NCI-H2227 treated with DMSO at 0.1 percent for 48 hours (cell line): ENCODE data around the gene NFATC3.
"Not testable (repeated sequence)": the region's sequence is repeated elsewhere in the genome, so short reads cannot be mapped to it uniquely, and the experiment has no call there.

Experiments used
- DNase-seq: peaks from one replicate; lab custom pipeline; 2025; lab: John Stamatoyannopoulos, UW

The NFATC3 gene

DNA sequence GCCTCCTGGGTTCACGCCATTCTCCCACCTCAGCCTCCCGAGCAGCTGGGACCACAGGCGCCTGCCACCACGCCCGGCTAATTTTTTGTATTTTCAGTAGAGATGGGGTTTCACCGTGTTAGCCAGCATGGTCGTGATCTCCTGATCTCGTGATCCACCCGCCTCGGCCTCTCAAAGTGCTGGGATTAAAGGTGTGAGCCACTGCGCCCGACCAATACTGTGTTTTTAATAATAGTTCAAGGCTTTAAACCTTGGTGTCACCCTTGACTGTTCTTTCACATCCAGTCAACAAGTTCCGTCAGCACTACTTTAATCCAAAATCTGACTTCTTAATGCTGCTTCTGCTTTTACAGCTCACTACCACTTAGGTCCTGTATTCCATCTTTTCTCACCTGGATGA lies 33.8 kb downstream of the NFATC3 start:
- not testable (repeated sequence) for DNase-seq

DNA sequence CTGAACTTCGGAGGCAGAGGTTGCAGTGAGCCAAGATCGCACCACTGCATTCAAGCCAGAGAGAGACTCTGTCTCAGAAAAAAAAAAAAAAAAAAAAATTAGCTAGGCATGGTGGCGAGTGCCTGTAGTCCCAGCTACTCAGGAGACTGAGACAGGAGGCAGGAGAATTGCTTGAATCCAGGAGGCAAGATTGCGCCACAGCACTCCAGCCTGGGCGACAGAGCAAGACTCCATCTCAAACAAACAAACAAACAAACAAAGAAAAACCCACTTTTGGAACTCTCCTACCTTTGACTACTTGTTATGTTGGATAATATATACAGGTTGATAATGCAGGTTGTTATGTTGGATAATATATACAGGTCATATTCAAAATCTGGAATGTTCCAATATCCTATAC lies 35.3 kb downstream of the NFATC3 start:
- not testable (repeated sequence) for DNase-seq

DNA sequence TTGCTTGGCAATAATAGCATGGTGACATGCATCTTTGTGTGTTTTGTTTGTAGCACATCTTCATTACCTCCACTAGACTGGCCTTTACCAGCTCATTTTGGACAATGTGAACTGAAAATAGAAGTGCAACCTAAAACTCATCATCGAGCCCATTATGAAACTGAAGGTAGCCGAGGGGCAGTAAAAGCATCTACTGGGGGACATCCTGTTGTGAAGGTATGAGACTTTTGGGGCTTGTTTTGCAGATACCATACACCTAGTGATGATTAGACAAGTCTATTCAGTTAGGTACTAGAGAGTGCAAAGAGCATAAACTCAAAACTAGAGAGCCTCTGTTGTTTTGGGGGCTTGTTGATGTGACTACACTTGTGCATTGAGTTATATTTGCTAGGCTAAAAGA lies 41.2 kb downstream of the NFATC3 start:
- no peak for DNase-seq

DNA sequence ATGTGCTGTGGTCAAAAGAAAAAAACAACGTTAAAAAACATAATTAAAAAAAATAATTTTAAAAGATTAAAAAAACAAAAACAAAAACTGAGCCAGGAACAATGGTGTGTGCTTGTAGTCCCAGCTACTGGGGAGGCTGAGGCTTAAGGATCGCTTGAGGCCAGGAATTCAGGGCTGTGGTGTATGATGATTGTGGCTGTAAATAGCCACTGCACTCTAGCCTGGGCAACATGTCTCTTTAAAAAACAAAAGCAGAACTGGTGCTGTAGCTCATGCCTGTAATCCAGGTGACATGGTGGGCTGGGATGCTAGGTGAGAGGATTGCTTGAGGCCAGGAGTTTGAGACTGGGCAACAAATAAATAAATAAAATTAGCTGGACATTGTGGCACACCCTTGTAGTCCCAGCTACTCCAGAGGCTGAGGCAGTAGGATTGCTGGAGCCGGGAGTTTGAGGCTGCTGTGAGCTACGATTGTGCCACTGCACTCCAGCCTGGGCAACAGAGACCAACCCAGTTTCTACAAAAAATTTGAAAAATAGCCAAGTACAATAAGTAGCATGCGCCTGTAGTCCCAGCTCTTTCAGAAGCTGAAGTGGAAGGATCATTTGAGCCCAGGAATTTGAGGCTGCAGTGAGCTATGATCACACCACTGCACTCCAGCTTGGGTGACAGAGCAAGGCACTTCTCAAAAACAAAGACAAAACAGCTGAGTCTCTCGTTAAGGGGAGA lies 43.6 kb downstream of the NFATC3 start:
- no peak for DNase-seq

DNA sequence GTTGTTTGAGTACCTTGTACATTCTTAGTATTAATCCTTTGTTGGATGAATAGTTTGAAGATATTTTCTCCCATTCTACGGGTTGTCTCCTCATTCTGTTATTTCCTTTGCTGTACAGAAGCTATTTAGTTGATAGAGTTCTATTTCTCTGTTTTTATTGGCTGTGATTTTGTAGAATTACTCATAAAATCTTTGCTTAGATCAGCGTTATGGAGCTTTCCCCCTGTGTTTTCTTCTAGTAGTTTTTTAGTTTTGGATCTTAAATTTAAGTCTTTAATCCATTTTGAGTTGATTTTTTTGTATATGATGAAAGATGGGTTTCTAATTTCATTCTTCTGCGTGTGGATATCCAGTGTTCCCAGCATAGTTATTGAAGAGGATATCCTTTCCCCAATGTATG lies 45.4 kb downstream of the NFATC3 start:
- DNase-seq: no peak

DNA sequence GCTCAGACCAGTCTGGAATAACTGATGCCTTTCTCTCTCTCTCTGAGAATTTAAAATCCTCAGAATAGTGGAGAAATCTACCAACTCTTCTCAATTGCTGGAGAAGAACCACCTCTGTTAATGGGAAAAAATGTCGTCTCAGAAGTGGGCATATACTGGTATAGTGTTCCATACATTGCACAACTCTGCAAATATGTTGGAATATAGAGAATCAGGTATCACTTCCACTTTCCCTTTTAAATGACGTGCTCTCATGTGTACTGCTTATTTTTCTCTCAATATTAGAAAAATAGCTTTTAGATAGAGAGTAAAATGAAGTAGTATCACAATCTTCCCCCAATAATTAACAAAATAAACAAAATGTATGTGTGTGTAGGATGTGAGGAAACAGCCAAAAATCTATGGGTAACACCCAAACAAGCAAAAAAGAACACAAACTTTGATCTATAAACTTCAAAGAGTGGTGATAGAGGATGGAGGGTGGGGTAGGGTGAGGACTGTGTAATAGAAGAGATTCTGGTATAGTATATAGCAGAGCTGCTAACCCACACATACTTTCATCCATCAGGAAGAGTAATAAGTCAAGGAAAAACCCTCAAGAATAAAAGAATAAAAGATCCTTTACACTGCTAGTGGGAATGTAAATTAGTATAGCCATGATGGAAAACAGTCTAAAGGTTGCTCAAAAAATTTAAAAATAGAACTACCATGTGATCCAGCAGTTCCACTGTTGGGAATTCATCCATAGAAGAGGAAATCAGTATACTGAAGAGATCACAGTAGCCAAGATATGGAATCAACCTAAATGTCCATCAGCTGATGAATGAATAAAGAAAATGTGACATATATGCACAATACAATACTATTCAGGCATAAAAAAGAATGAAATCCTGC lies 46.9 kb downstream of the NFATC3 start:
- DNase-seq: no peak

DNA sequence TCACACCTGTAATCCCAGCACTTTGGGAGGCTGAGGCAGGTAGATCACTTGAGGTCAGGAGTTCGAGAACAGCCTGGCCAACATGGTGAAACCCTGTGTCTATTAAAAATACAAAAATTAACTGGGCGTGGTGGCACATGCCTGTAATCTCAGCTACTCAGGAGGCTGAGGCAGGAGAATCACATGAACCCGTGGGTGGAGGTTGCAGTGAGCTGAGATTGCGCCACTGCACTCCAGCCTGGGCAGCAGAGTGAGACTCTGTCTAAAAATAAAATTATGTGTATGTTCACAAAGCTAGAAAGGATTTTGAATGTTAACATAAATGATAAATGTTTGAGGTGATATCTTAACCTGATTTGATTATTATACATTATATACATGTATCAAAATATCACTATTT lies 47.8 kb downstream of the NFATC3 start:
- not testable (repeated sequence) for DNase-seq

DNA sequence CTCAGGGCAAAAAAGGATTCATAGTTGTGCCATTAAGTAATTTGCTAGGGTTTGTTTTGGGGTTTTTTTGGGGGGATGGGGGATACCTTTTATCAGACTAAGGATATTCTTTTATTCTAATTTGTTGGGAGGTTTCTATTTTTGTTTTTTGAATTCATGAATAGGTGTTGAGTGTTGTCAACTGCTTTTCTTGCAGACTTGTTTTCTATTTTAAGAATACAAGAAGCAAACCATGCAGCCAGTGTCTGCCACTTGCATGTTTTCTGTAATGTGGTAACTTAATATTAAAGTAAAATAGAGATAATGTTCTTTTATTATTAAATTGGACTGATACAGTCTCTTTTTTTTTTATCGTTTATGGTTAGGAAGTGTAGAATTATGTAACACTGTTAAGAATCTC lies 49.5 kb downstream of the NFATC3 start:
- no peak for DNase-seq

DNA sequence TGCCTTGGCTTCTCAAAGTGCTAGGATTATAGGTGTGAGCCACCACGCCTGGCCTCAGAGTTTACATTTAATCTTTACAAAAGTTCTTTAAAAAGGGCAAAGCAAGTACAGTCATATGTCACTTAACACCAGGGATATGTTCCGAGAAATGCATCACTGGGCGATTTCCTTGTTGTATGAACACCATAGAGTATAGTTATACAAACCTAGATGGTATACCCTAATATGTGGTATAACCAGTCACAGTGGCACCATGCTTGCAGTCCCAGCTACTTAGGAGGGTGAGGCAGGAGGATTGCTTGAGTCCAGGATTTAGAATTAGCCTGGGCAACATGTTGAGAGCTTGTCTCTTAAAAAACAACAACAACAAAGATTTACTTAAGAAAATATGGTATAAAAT lies 51.3 kb downstream of the NFATC3 start:
- DNase-seq: no peak

DNA sequence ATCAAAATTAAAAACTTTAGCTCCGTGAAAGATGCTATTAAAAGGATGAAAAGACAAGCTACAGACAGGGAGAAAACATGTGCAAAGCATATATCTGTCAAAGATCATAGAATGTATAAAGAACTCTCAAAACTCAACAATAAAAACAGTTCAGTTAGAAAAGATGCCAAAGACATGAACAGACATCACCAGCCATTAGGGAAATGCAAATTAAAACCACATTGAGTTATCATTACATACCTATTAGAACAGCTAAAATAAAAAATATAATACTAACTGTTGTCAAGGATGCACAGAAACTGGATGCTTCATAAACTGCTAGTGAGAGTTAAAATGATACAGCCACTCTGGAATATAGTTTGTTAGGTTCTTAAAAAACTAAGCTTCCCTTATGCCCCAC lies 58.8 kb downstream of the NFATC3 start:
- no peak for DNase-seq

DNA sequence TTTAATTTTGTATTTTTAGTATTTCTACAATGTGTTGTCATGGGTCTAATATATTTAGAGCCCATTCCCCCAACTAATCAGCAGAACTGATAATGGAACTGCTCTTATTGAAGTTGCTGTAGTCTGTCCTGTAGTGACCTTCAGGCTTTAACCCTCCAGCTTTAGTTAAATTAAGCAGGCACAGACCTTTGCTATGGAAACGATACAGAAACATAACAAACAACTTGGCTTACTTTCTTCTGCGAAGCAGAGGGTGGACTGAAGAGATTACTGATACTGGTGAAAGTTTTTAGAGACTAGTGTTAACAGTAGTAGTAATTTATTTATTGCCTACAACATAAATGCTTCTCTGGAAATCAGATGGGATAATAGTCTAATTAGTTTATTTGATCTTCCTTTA lies 61.4 kb downstream of the NFATC3 start:
- DNase-seq: no peak

DNA sequence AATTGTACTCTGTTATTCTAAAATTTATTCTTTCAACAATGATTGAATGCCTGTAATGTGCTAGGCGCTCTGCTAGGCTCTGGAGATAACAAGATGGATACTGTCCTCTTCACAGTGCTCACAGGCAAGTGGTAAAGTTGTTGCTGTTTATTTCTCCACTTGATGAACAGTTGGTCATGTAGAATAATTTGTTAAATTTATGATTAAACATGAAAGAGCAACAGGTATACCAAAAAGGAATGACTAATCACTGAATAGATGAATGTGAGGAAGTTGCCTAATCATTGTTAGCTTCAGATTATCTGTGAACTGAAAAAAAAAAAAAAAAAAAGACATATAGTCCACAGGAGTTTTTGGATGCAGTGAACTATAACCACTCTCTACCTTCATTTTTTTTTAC lies 62.3 kb downstream of the NFATC3 start:
- DNase-seq: no peak

DNA sequence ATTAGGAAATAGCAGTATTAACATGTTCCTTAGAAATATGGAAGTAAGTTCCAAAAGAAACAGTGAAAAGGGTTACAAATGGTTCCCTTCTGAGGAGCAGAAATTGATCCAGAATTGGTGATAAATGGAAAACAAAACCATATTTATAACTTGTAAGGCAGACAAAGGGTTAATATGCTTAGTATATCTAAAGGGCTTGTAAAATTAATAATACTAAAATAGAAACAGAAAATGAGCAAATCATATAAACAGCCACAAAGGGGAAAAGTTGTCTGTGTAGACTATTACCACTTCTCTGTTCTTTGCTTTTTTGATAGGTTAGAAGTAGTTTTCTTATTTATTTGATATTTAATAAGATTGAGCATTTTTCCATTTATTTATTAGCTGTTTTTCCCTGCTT lies 64.4 kb downstream of the NFATC3 start:
- no peak for DNase-seq

DNA sequence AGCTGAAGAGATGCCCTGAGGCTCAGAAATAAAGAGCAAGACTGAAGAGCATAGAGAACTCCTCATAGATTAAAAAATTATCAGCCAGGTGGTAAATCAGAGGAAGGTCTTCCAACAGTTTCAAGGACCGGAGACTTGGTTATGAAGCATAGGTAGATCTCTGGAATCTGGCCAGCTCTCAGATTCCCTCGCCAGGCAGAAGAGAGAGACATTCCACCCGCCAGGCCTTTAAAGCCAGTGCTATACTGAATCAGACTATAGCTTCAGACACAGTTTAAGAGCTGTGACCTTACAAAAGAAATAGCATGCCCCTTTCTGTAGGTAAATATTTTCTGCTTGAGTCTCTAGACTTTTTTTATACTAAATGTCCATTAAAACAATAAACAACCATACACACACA lies 70.3 kb downstream of the NFATC3 start:
- no peak for DNase-seq

DNA sequence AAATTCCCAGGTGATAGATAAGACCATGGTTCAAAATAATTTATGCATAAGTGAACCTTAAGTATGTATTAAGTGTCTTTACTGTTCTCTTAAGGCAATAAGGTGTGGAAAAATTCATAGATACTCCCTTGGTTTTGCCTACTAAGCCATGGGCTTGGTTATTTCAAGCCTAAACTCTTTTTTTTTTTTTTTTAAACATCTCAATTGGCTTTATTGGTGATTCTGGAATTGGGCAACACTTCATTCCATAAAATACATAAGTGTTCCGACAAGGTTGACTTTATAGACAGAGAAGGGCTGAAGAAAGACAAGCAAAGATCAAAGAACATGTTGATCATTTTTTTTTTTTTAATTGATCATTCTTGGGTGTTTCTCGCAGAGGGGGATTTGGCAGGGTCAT lies 77.2 kb downstream of the NFATC3 start:
- DNase-seq: no peak

DNA sequence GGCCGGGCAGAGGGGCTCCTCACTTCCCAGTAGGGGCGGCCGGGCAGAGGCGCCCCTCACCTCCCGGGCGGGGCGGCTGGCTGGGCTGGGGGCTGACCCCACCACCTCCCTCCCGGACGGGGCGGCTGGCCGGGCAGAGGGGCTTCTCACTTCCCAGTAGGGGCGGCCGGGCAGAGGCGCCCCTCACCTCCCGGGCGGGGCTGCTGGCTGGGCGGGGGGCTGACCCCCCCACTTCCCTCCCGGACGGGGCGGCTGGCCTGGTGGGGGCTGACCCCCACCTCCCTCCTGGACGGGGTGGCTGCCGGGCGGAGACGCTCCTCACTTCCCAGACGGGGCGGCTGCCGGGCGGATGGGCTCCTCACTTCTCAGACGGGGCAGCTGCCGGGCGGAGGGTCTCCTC lies 78.1 kb downstream of the NFATC3 start:
- not testable (repeated sequence) for DNase-seq

DNA sequence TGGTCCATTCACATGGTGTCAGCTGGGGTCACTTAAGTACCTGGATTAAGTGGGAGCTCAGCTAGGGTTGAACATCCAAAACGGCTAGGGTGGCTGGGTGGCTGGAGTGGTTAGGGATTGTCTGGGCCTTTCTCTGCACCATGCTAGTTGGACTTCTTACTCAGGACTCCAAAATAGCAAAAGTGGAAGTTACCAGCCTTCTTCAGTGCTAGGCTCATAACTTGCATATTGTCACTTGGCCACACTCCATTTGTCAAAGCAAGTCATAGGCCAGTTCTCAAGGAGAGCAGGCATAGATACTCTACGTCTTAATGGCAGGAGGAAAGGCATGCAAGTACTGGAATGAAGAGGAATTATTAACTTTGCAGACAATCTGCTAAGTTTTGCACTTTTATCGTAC lies 81.1 kb downstream of the NFATC3 start:
- no peak for DNase-seq

DNA sequence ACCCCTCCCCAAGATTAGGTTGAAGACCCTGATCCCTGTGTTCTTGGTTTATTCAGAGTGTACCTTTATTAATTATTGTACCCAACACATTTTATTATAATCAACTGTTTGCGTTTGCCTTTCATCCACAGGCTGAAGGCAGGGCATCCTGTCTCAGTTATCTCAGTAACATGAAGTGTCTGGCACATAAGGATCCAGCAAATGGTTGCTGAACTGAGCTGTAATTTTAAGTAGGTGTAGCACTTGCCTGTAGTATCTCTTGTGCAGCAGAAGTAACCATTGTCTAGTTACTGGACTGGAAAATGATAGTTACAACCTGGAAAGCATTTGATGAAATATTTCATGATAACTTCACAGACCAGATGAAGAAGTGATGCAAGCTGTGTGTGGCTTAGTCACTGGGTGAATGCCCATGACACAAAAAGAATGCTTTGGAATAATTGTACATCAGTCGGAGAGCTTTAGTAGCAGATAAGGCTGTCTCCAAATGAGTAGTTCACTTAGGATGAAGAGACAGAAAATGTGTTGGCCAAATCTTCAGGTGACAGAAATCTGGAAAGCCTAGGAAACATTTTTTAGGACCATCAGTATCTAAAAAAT lies 94.1 kb downstream of the NFATC3 start:
- no peak for DNase-seq

DNA sequence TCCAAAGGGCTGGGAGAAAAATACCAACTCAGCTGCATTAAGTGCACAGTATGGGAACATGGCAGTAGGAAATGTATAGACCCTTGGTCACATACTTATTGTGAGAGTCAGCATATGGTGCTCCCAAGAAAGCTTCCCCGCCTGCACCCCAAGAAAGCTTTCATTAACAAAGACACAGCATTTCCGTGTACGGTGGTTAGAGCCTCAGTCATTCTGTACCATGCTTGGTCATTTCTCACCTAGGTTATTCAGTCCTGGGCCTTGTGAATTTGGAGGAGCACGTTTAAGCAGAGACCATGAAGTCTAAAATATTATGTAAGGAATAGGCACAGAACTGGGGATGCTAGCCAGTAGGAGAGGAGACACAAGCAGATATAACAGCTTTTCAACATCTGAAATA lies 94.7 kb downstream of the NFATC3 start:
- DNase-seq: no peak

DNA sequence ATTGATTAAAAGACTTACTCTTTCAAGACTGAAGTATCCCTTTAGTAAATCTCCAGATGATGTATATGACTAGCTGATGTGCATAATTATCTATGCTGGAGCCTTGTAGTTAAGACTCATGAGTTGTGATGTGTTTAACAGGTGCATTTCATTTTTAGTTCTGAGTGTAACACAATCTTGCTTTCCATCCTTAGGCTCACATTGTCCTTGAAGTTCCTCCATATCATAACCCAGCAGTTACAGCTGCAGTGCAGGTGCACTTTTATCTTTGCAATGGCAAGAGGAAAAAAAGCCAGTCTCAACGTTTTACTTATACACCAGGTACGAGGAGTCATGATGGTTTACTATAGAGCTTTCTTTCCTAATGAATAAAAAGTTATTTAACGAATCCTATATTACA lies 97.9 kb downstream of the NFATC3 start:
- no peak for DNase-seq

DNA sequence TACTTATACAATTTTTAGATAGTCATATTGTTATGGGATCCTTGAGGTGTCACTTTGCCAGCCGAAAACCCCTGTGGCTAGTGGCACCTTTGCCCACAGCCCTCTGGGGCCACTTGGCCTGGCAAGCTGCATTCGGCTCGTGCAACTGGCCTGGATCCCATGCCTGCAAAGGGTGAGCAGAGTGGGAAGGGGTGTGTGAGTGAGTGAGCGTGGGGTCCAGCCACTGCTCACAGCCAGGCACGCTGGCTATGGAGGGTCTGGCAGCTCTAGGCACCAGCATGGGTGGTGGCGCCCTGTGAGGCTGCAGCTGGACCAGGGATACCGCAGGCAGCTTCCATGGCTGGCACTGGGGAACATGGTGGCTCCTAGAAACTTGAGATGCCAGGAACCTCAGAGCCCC lies 101.7 kb downstream of the NFATC3 start:
- no peak for DNase-seq

DNA sequence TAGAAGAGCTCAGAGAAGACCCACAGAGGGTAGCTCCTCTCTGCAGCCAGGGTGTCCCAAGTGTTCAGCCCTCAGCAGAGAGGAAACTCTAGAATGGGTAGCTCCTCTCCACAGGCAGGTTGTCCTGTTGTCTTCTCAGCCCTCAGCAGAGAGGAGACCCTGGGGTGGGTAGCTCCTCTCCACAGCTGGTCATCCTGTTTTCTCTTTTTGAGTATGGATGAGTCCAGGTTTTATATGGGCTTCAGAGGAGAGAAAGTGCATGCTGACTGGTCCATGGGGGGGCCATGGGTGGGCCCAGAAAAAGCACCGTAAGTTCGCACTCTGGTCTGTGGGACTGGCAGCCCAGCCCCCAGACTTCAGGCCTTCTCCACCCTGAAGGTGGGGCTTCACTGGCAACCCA lies 102.3 kb downstream of the NFATC3 start:
- DNase-seq: no peak

DNA sequence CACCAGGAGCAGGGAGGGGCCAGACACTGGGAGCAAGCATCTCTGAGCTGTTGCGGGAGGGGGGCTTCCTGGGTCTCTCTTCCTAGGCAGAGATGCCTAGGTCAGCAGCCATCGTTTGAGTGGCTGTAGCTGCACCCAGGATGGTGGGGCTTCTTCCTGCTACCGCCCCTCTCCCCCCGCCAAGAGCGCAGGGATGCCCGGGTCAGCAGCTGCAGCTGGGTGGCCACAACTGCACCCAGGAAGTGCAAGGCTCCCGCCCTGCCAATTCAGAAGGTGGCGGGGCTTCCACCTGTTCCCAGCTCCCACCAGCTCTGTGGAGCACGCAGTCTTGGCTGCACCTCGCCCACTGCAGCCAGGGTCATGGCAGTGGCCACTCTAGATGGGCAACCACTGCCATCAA lies 103.0 kb downstream of the NFATC3 start:
- DNase-seq: no peak
